Measurements from ENCODE around the gene ZNF689.
A peak's percentile ranks its signal among the peaks of the same experiment; 100 is the strongest.

The ZNF689 gene

DNA sequence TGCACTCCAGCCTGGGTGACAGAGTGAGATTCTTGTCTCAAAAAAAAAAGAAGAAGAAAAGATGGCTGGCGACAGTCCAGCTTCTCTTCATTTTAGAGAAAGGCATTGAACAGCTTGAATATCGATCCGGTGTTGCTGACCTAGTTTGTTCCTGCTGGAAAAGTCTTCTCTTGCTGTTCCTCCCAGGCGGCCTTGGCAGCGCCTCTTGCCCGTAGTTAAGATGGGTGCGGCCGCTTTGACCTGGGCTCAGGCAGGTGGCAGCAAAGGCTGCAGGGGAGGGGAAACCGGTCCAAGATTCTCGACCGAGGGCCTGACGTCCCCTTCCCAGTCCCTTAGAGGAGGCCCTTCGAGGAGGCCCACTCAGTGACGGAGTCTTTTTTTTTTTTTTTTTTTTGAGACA lies 48.2 kb downstream of the ZNF689 start:
- DNase-seq (ENCODE audit: low read depth, low spot score), result no peak

DNA sequence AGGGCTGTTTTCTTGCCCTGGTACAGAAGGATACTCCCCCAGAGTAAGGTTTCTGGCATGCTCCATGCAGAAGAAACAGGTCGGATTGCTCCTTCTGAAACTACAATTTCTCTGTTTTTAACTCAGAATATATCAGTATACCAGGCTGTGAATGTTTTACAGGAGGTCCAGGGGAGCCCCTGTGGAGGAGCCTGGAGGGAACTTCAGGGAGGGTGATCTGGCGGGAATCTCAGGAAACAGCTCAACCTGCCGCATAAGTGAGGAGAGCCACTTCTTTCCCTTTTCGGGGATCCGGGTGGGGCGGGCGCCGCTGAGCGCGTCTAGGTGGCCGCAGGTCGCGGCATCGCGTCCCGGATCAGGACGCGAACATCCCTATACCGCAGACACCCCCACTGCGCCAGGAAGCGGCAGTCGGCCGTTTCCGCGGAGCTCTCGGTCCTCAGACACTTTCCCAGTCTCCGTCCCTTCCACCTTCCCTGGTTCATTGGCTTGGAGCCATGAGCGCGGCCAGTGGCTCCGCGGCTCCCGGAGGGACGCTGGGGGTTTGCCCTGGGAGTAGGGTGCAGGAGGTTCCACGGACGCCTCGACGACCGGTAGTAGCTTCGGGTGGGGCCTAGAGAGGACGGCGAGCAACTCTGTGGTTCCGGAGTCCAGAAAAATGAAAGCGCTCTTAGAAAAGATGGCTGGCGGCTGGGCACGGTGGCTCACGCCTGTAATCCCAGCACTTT lies 48.9 kb downstream of the ZNF689 start:
- no peak for DNase-seq (ENCODE audit: low read depth, low spot score)

DNA sequence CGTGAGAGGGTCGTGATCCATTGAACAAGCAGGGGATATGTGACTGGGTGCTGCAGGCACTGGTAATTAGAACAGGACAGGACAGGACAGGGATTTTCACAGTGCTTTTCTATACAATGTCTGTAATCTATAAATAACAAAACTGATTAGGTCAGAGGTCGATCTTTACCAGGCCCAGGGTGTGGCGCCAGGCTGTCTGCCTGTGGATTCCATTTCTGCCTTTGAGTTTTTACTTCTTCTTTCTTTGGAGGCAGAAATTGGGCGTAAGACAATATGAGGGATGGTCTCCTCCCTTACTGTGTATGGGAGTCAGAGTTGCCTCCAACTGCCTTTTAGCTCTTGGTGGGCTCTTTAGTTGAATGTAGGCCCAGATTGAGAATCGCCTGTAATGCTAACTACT lies 50.5 kb downstream of the ZNF689 start:
- DNase-seq (ENCODE audit: low read depth, low spot score), result no peak

DNA sequence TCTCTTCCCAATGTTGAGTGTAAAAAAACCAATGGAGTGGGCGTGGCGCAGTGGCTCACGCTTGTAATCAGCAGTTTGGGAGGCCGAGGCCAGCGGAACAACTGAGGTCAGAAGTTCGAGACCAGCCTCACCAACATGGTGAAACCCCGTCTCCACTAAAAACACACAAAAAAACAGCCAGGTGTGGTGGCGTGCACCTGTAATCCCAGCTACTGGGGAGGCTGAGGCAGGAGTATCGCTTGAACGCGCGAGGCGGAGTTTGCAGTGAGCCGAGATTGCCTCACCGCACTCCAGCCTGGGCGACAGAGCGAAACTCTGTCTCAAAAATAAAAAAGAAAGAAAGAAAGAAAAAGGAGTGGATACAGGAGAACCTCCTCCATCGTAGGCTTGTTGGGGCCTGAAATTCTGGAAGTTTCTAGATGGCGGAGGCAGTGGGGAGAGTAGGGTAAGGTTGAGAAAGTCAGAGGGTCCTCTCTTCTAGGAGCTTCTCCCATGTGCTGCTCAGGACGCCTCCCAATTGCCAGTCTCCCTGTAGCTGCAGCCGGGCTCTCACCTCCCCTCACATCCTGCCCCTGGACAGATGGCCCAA lies 51.3 kb downstream of the ZNF689 start:
- no peak for DNase-seq (ENCODE audit: low read depth, low spot score)

DNA sequence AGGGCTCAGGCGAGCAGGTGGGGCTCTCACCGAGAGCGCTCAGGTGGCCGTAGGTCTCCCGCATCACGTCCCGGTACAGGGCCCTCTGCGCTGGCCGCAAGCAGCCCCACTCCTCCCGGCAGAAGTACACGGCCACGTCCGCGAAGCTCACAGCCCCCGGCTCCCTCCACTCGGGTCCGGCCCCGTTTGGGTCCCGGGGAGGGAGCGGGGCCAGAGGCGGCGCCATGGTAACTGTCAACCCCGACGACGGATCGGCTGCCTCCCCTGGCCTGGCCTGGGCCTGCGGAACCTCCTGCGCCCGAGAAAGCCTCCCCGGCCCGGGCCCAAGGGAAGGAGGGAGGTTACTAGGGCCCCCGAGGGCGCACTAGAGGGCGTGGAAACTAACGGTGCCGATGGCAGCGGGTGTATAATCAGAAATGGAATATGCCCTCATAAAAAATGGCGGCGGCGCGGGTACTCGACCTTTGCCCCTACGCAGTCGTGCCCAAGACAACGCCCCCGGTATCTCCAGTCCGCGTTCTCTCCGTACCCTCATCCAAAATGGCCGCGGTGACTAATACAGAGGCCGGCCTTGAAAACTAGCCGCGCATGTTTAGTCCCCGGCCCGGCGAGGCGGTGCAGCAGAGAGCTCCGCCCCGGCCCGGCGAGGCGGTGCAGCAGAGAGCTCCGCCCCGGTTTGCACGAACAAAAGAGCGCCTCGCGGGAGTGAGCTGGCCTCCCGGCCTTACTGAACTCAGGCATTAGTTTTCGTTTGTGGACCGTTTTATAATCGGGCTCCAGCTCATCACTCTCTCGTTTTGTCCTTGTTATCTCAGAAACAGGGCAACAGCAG lies 52.0 kb downstream of the ZNF689 start, which contains the start of gene ZNF764:
Gene ZNF764, minus strand, starts transcription at position 418 of the 832 bp plus-strand sequence. Its CDS starts 192 bp downstream, at position 226.
- DNase-seq (ENCODE audit: low read depth, low spot score), result peak; percentile 92

DNA sequence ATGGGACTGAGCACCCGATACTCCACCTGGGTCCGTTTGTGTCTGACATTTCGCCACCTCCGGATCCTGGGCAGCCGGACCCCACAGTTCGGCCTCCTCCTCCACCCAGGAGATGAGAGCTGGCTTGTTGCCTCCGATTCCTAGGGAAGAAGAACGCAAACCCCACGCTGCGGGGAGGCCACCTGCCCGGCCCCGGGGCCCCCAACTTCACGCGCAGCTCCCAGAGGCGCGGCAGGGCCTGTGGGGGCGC lies 52.6 kb downstream of the ZNF689 start:
- DNase-seq (ENCODE audit: low read depth, low spot score), result no peak

DNA sequence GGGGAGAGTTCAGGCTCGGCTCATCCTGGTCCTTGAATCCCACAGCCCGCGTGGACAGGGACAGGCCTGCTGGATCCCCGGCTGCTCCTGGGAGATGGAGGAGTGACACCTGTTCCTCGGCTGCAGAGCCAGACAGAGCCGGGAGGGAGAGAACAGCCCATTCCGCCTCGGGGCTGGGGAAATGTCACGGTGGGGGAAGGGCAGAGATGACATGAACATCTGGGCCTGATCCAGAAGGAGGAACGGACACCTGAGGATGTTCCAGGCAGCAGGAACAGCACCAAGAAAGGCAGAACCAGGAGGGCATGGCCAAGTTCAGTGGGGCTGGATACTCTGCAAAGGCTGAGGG lies 54.1 kb downstream of the ZNF689 start:
- DNase-seq (ENCODE audit: low read depth, low spot score), result no peak

DNA sequence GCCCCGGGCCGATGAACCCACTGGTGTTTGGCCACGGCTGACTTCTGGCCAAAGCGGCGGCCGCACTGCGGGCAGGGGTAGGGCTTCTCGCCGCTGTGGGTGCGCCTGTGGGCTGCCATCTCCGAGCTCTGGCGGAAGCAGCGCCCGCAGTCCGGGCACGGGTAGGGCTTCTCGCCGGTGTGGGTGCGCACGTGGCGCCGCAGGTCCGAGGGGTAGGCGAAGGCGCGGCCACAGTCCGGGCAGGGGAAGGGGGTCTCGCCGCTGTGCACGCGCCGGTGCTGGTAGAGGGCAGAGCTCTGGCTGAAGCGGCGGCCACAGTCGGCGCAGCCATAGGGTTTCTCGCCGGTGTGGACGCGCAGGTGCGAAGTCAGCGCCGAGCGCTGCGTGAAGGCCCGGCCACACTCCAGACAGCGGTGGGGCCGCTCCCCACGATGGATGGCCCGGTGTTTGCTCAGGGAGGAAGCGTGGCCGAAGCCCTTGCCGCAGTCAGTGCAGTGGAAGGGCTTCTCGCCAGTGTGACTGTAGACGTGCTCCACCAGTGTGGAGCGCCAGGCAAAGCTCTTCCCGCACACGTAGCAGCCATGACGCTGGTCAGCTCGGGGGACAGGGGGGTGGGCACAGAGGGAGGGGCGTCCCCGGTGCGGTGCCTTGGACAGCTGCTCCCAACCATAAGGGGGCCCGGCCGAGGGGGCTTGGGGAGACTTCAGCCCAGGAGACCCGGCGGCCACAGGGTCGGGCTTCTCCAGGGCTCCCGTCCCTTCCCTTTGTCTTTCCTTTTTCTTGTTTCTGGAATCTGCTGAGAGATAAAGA lies 54.7 kb downstream of the ZNF689 start:
- DNase-seq (ENCODE audit: low read depth, low spot score), result no peak

DNA sequence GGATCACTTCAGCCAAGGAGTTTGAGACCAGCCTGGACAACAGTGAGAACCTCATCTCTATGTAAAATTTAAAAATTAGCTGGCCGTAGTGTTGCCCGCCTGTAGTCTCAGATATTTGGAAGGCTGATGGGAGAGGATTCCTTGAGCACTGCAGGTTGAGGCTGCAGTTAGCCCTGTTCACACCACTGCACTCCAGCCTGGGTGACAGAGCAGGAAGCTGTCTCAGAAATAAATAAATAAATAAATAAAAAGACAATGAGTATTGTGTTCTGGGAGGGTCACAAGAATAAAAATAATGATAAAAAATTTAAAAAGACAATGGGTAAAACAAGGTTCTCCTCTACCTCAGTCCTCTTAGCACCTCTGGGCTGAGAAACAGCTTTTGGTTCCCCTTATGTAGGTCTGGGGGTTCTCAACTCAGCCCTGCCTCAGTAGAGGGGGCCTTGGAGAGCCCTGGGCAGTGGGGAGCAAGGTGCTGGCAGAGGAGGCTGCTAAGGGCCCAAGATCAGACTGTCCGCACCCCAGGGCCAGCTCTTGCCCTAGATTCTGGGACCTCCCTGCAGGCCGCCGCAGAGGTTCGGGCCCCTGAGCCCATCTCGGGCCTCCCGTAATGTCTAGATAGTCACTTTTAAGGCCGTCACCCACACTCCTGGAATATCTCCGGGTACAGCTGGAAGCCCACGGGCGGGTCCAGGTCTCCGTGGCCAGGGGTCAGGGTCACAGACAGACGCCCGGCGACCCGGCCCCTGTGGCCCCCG lies 55.5 kb downstream of the ZNF689 start:
- no peak for DNase-seq (ENCODE audit: low read depth, low spot score)

DNA sequence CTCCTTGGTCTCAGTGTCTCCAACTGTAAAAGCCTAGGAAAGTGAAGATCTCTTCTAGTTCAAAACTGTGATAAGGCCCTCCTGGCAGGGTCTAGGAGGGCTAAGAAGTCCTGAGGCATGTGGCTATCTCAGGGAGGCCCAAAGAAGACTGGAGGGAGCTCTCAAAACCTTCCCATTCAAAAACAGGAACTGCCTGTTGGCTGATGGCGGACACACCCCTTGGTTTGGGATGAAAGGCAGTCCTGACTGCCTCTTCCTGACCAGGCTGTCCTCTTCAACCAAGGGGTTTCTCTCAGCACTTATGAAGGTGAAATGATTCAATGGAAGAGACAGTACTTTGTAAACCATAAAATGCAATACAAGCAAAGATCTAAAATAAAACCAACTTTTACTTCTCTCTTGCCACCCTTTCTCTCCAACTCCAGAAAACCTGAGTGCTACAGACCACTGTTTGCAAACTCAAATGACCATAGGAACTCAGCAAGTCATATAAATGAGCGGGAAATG lies 56.7 kb downstream of the ZNF689 start:
- no peak for DNase-seq (ENCODE audit: low read depth, low spot score)

DNA sequence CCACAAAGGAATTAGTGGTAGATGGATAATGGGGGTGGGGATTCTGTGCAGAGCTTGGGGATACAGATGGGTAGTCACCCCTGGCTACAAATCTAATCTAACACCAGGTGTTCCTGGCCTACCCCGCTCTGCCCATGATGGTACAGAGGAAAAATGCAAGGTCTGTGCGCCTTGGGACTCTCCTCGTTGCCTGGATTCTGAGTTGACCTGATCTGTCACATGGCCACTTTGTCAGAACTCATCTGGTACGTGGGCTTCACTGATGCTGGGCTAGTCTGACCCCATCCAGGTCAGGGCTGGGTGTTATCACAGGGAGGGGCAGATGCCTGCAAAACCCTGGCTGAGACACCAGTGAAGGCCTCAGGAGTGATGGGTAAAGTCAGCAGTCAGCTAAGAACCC lies 57.2 kb downstream of the ZNF689 start:
- no peak for DNase-seq (ENCODE audit: low read depth, low spot score)
